ENCODE measurements around the gene RMC1. TPM values are rescaled to one million over a fixed set of nuclear protein-coding genes. Genes with fewer than 3 reads are reported as not detected.

Gene RMC1
- total RNA-seq, 2 donors from 2014 or later = 12.0 to 28.5 TPM

DNA sequence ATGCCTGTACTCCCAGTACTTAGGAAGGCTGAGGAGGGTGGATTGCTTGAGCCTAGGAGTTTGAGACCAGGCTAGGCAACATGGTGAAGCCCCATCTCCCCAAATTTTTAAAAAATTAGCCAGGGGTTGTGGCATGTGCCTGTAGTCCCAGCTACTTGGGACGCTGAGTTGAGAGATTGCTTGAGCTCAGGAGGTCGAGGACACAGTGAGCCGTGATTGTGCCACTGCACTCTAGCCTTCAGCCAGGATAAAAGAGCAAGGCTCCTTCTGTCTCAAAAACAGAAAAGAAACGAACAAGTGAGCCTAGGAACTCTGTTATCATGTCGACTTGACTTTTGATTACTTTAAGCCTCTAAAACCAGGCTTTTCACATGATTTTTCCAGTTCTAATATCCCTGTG lies 69.3 kb downstream of the RMC1 start:
- intact Hi-C loops (cut with DNase I) = no loop called here
- Histone ChIP-seq H3K4me1 (replicated peaks) (no peaks in the 10 kb centered on the region), H3K27ac (no peak overlapping the region), H3K36me3 (no peaks in the 10 kb centered on the region), H3K9me3 (no peaks in the 10 kb centered on the region), H3K4me3 (no peak overlapping the region), H3K27me3 (replicated peaks; ENCODE audit: insufficient read depth) (no peaks in the 10 kb centered on the region)
- no peak for TF ChIP-seq POLR2A (IDR thresholded peaks at IDR 0.05)
- TF ChIP-seq POLR2AphosphoS5 (IDR thresholded peaks at IDR 0.05) = no peak
- TF ChIP-seq, protein P1, sequence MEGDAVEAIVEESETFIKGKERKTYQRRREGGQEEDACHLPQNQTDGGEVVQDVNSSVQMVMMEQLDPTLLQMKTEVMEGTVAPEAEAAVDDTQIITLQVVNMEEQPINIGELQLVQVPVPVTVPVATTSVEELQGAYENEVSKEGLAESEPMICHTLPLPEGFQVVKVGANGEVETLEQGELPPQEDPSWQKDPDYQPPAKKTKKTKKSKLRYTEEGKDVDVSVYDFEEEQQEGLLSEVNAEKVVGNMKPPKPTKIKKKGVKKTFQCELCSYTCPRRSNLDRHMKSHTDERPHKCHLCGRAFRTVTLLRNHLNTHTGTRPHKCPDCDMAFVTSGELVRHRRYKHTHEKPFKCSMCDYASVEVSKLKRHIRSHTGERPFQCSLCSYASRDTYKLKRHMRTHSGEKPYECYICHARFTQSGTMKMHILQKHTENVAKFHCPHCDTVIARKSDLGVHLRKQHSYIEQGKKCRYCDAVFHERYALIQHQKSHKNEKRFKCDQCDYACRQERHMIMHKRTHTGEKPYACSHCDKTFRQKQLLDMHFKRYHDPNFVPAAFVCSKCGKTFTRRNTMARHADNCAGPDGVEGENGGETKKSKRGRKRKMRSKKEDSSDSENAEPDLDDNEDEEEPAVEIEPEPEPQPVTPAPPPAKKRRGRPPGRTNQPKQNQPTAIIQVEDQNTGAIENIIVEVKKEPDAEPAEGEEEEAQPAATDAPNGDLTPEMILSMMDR (IDR thresholded peaks at IDR 0.05) = no peak
- 90% methylated on average over 5 of the region's 5 CpGs for WGBS
- no peak for DNase-seq (ENCODE audit: low spot score)

DNA sequence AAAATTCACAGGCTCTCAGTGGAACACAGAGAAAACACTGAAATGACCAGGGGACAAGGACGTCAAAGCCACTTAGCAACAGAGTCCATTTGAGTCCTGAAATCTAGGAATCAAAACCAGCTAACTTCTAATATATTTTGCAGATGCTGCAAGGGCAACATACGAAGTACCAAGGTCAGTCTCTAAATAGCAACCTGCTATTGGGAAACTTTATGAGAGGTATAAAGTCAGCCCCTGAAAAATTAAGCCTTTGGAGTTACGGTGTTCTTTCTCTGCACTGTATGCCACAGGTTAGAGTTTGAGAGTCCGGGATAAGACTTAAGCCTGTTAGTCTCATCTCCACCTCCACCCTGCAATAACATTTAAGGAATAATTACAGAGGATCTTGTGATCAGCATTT lies 69.7 kb downstream of the RMC1 start:
- no peaks in the 10 kb centered on the region for H3K9me3 ChIP-seq
- H3K27me3 ChIP-seq (replicated peaks; ENCODE audit: insufficient read depth) = no peaks in the 10 kb centered on the region
- intact Hi-C loops (cut with DNase I) = no loop called here
- 88% methylated on average over 4 of the region's 4 CpGs for WGBS
- no peak for DNase-seq (ENCODE audit: low spot score)
- TF ChIP-seq POLR2AphosphoS5 (IDR thresholded peaks at IDR 0.05) (no peak), POLR2A (IDR thresholded peaks at IDR 0.05) (no peak)
- TF ChIP-seq, protein P1 (IDR thresholded peaks at IDR 0.05) = no peak
- H3K36me3 ChIP-seq = no peaks in the 10 kb centered on the region
- no peak overlapping the region for H3K4me3 ChIP-seq
- no peak overlapping the region for H3K27ac ChIP-seq
- no peaks in the 10 kb centered on the region for H3K4me1 ChIP-seq (replicated peaks)

- H3K9me3 ChIP-seq = no peaks in the 10 kb centered on the region
- no peaks in the 10 kb centered on the region for H3K4me1 ChIP-seq (replicated peaks)
- intact Hi-C loops (cut with DNase I) = no loop called here
- no peak for DNase-seq (ENCODE audit: low spot score)
- no peaks in the 10 kb centered on the region for H3K36me3 ChIP-seq
- TF ChIP-seq, protein P1 (IDR thresholded peaks at IDR 0.05) = no peak
- TF ChIP-seq POLR2AphosphoS5 (IDR thresholded peaks at IDR 0.05) (no peak), POLR2A (IDR thresholded peaks at IDR 0.05) (no peak)
- no peak overlapping the region for H3K4me3 ChIP-seq
- 67% methylated on average over 6 of the region's 6 CpGs for WGBS
- no peaks in the 10 kb centered on the region for H3K27me3 ChIP-seq (replicated peaks; ENCODE audit: insufficient read depth)
- H3K27ac ChIP-seq = peak overlapping the region in 1 of 2 donors; percentile 19
These were observed 70.5 kb downstream of the RMC1 start for GRCh38 chr18:23573626-23574431.

GRCh38 chr18:23574611-23575308 lies 71.4 kb downstream of the RMC1 start:
- DNase-seq (ENCODE audit: low spot score) = no peak
- no peak overlapping the region for H3K4me3 ChIP-seq
- peak overlapping the region in 1 of 2 donors; percentile 19 for H3K27ac ChIP-seq
- WGBS = 64% methylated on average over 5 of the region's 5 CpGs
- no peaks in the 10 kb centered on the region for H3K36me3 ChIP-seq
- no peaks in the 10 kb centered on the region for H3K27me3 ChIP-seq (replicated peaks; ENCODE audit: insufficient read depth)
- H3K4me1 ChIP-seq (replicated peaks) = no peaks in the 10 kb centered on the region
- intact Hi-C loops (cut with DNase I) = no loop called here
- H3K9me3 ChIP-seq = no peaks in the 10 kb centered on the region
- TF ChIP-seq POLR2A (IDR thresholded peaks at IDR 0.05) (no peak), POLR2AphosphoS5 (IDR thresholded peaks at IDR 0.05) (no peak)
- TF ChIP-seq, protein P1 (IDR thresholded peaks at IDR 0.05) = no peak
